NCI-H146 treated with DMSO at 0.1 percent for 48 hours (cell line): ENCODE data around the gene PTPN6.

Experiments
- DNase-seq: peaks from one replicate; lab custom pipeline; 2025; ENCODE audit not compliant: unreplicated experiment; lab: John Stamatoyannopoulos, UW

PTPN6 gene

GRCh38 chr12:7004840-7005239 is 53.7 kb downstream of the PTPN6 start:
- no peak for DNase-seq

- DNase-seq, result no peak
These were observed 54.2 kb downstream of the PTPN6 start for GRCh38 chr12:7005311-7005710.

- no peak for DNase-seq
These were observed 55.5 kb downstream of the PTPN6 start for GRCh38 chr12:7006639-7007038.

- no peak for DNase-seq
These were observed 57.7 kb downstream of the PTPN6 start for GRCh38 chr12:7008864-7009263.

GRCh38 chr12:7009512-7009911 is 58.4 kb downstream of the PTPN6 start:
- no peak for DNase-seq
